HCT116 (cell line): Measurements from ENCODE around the gene HOXA7.

Experiments
- CTCF ChIP-seq, 3 experiments: fragments of 200-600 bp in 1 of 3; sonication (generic) in 1 of 3; IDR thresholded peaks in 2 of 3; conservative IDR thresholded peaks in 1 of 3; 2 replicates each; pipeline ENCODE4 v1.5.1; 2012 to 2017; ENCODE audit warnings: low read depth in 2 of 3, low read length in 2 of 3, antibody characterized with exemption in 1 of 3, borderline replicate concordance in 1 of 3, control low read depth in 1 of 3, mild to moderate bottlenecking in 1 of 3, mixed read lengths in 1 of 3, mixed run types in 1 of 3, moderate library complexity in 1 of 3; ENCODE audit not compliant: insufficient read depth in 1 of 3
- SIN3A ChIP-seq: IDR thresholded peaks from 2 replicates; pipeline ENCODE4 v1.6.1; 2012; ENCODE audit warnings: low read depth
- SRF ChIP-seq: IDR thresholded peaks from 2 replicates; pipeline ENCODE4 v1.6.1; 2012; ENCODE audit warnings: low read depth
- YY1 ChIP-seq: IDR thresholded peaks from 2 replicates; pipeline ENCODE4 v1.6.1; 2011; ENCODE audit warnings: low read length, low read depth, moderate library complexity, mild to moderate bottlenecking; ENCODE audit not compliant: insufficient replicate concordance; ENCODE audit errors: extremely low read depth
- ZNF274 ChIP-seq: fragments of 200-500 bp; sonication (Bioruptor generic); IDR thresholded peaks from 2 replicates; pipeline ENCODE4 v1.6.1; 2014; ENCODE audit warnings: mild to moderate bottlenecking, low read depth, low read length, inconsistent platforms

- no peak for TF ChIP-seq SIN3A
- TF ChIP-seq CTCF (IDR thresholded peaks at IDR 0.05 in 2 of 3, conservative IDR thresholded peaks at IDR 0.05 in 1 of 3; ENCODE audit: borderline replicate concordance in 1 of 3, insufficient read depth in 1 of 3, low read depth in 2 of 3, low read length in 2 of 3) = no peak
- TF ChIP-seq YY1 = no peak
- TF ChIP-seq ZNF274 = no peak
- TF ChIP-seq SRF = no peak
Observed at GRCh38 chr7:27145914-27146412, 10.5 kb downstream of the HOXA7 start.
